Spinal cord (tissue), 10 donors: ENCODE data around the gene NOVA2. TPM values are rescaled to one million over a fixed set of nuclear protein-coding genes. Genes with fewer than 3 reads are reported as not detected.
A peak's percentile ranks its signal among the peaks of the same experiment; 100 is the strongest.

Experiments used
- DNase-seq, 6 donors: peaks; one replicate each; pipeline versions ENCODE4 v3.0.0 to v3.0.0-alpha.2; 2013 to 2015; ENCODE audit warnings: low spot score in 6 of 6, low read depth in 4 of 6
- H3K27ac ChIP-seq: one replicate; pipeline ENCODE4 v1.5.1; 2013; ENCODE audit warnings: low read depth, low read length, control low read depth
- H3K27me3 ChIP-seq: one replicate; pipeline ENCODE4 v1.6.1; 2013; ENCODE audit warnings: low read length; ENCODE audit not compliant: control insufficient read depth, insufficient read depth
- H3K36me3 ChIP-seq: one replicate; pipeline ENCODE4 v1.6.1; 2013; ENCODE audit warnings: low read length; ENCODE audit not compliant: control insufficient read depth, insufficient read depth
- H3K4me1 ChIP-seq: one replicate; pipeline ENCODE4 v1.6.1; 2013; ENCODE audit warnings: low read length; ENCODE audit not compliant: control insufficient read depth, insufficient read depth
- H3K4me3 ChIP-seq: one replicate; pipeline ENCODE4 v1.5.1; 2013; ENCODE audit warnings: low read depth, low read length, control low read depth
- H3K9me3 ChIP-seq: one replicate; pipeline ENCODE4 v1.6.1; 2013; ENCODE audit warnings: low read length; ENCODE audit not compliant: control insufficient read depth, insufficient read depth
- WGBS: methylation state at CpG from one replicate; pipeline ENCODE4 v1.1.5; 2013; ENCODE audit warnings: missing lambda C conversion rate; ENCODE audit not compliant: insufficient coverage; 5-methylcytosine and 5-hydroxymethylcytosine counted together
- long read RNA-seq, 4 donors: transcript quantifications; one replicate each; lab custom pipeline, GENCODE V29; 2026
- polyA plus RNA-seq, 2 donors: library from polyadenylated mRNA; unstranded; fragments of 120-200 nt; gene quantifications; one replicate each; pipeline ENCODE4 v1.2.1, GENCODE V29; 2013; ENCODE audit not compliant: insufficient read length in 2 of 2
- total RNA-seq, 2 donors: library from RNA; depleted of rRNA in 1 of 2; stranded (reverse); fragments of 120-200 nt in 1 of 2; fragments of >200 nt in 1 of 2; gene quantifications; one replicate each; pipeline versions ENCODE4 v1.2.3 to v1.2.4, GENCODE V29; 2013 to 2014
- donor health status: healthy.

The NOVA2 gene, protein sequence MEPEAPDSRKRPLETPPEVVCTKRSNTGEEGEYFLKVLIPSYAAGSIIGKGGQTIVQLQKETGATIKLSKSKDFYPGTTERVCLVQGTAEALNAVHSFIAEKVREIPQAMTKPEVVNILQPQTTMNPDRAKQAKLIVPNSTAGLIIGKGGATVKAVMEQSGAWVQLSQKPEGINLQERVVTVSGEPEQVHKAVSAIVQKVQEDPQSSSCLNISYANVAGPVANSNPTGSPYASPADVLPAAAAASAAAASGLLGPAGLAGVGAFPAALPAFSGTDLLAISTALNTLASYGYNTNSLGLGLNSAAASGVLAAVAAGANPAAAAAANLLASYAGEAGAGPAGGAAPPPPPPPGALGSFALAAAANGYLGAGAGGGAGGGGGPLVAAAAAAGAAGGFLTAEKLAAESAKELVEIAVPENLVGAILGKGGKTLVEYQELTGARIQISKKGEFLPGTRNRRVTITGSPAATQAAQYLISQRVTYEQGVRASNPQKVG
- 1 to 10 TPM; 5.4 to 5.7 TPM for total RNA-seq
- polyA plus RNA-seq = 10 to 100 TPM; 49.3 to 52.4 TPM
- long read RNA-seq, donor 1, full-length matches to known transcripts = 8 of 8 reads
- long read RNA-seq, donor 1, partial matches to known transcripts = 0 of 8 reads
- long read RNA-seq, donor 1, other reads (novel, unspliced or antisense) = 0 of 8 reads
- long read RNA-seq, donor 2, full-length matches to known transcripts = 6 of 6 reads
- long read RNA-seq, donor 2, partial matches to known transcripts = 0 of 6 reads
- long read RNA-seq, donor 2, other reads (novel, unspliced or antisense) = 0 of 6 reads
- long read RNA-seq, donor 3, full-length matches to known transcripts = 15 of 15 reads
- long read RNA-seq, donor 3, partial matches to known transcripts = 0 of 15 reads
- long read RNA-seq, donor 3, other reads (novel, unspliced or antisense) = 0 of 15 reads
- long read RNA-seq, donor 4, full-length matches to known transcripts = 2 of 2 reads
- long read RNA-seq, donor 4, partial matches to known transcripts = 0 of 2 reads
- long read RNA-seq, donor 4, other reads (novel, unspliced or antisense) = 0 of 2 reads

DNA sequence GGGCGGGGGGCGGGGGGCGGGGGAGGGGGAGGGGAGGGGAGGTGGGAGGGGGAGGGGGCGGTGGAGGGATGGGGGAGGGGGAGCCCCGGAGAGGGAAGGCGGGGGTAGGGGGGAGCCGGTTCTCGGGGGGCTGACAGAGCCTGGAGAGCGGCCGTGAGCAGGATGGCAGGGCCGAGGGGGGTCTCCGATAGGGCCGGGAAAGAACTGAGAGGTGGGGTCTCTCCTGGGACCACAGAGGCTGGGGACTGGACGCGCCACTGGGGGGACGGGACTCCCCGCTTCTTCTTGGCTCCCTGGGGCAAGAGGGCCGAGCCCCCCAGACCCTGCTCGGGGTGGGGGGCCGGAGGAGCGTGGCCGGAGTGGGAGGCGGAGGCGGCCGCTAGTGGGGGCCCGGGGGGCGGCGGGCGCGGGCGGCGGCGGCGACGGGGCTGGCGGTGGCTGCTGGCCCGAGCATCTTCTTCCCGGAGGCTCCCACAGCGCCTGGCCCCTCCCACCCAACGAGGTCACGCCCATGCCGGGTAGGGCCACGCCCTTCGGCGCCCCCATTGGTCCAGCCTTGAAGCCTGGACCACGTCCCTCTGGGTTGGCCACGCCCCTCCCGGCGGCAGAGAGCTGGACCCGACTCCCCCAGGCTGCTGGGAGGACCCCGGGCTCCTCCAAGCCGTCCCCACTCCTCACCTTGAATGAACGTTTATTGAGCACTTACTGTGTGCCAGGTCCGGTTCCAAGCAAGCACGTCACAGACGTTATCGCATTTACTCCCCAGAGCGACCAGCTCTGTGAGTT lies at the start of gene NOVA2:
TSS of gene NOVA2 (minus strand) at position 313 of the 786 bp plus-strand sequence. CDS start 514 bp downstream, outside the sequence.
- Histone ChIP-seq H3K4me3 (peak within 1 kb of the TSS; percentile 61), H3K27ac (peak within 1 kb of the TSS; percentile 68), H3K9me3 (peaks cover 1% of the 10 kb centered on the region), H3K4me1 (peaks cover 47% of the 10 kb centered on the region), H3K27me3 (no peaks in the 10 kb centered on the region), H3K36me3 (peaks cover 15% of the 10 kb centered on the region)
- DNase-seq = peak in 5 of 6 donors; percentile 84 to 98 (median 90)
- under 1% methylated on average over 53 of the region's 58 CpGs for WGBS

DNA sequence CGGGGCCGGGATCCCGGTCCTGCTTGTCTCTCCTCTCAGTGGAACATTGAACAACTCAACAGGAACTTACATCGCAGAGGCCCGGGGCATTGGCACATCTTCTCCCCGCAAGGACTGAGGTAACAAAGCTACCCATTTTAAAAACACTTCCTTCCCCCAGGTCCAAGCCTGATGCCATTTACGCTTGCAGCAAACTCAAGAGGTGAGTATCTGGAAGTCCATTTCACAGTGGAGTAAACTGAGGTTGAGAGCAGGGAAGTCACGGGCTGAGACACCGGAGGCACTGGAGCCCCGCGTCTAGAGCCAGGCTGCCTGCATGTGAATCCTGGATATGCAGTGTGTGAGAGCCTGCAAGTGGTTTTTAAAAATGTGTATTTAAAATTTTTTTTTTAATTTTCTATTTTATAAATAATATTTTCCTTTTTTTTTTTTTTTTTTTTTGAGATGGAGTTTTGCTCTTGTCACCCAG lies 49.7 kb upstream of the NOVA2 start:
- Histone ChIP-seq H3K36me3 (peaks cover 39% of the 10 kb centered on the region), H3K27ac (no peak overlapping the region), H3K9me3 (no peaks in the 10 kb centered on the region), H3K27me3 (peaks cover 20% of the 10 kb centered on the region), H3K4me1 (peaks cover 10% of the 10 kb centered on the region), H3K4me3 (no peak overlapping the region)
- WGBS = 55% methylated on average over 5 of the region's 11 CpGs
- no peak for DNase-seq

DNA sequence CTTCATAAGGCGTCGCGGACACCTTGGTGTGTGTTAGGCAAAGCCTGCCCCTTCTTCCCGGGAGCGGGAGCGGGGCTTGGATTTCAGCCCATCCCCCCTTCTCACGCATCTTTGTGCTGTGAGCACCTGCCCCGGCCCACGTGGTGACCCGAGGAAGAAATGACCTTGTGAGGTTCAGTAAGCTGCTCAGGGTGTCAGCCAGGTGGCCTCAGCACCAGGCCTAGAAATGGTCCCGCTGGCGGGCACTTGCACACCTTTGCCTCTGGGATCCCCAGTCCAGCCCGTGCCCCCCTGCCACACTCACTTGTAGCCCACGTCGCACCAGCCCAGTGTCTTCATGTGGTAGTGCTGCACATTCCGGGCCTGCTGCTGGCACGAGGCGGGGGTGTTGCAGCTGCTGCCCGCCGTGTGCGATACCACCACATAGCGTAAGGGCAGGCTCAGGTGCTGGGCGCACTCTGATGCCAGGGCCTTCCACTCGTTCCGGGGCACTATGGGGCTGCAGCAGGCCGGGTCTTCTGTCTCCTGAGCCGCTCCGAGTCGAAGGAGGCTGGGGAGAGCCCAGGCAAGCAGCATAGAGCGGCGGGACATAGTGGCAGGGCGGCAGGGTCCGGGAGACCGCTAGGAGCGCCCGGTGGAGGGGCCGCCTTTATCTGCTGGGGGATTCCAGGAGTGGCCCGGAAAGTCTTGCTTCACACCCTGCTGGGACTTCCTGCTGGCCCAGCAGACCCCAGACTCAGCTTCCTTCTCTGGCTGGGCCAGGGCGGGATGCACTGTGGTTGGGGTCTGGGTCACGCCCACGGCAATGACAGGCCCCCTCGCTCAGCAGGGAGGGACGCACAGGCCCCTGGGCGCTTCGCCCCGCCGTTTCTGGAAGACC lies 49.0 kb upstream of the NOVA2 start, which contains the start of gene PGLYRP1:
TSS of gene PGLYRP1 (minus strand) at position 623 of the 880 bp plus-strand sequence. CDS start at position 591, 32 bp downstream.
- peaks cover 20% of the 10 kb centered on the region for H3K27me3 ChIP-seq
- 35% methylated on average over 47 of the region's 47 CpGs for WGBS
- DNase-seq = peak in 1 of 6 donors; percentile 3

DNA sequence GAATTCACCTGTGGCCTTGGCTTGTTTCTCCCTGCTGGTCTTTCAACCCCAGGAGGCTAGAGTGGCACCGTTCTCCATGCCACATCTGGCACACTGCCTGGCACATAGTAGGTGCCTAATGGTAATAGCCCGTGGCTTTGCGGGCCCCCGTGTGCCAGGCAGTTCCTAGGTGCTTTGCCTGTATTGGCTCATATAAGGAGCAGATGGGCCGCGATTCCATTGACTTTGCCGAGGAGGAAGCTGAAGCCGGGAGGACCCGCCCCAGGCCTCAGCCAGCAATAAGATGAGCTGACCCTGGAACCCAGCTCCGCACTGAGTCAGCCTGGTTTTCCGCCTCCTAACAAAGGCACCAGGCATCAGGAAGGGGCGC lies 48.4 kb upstream of the NOVA2 start:
- peaks cover 52% of the 10 kb centered on the region for H3K36me3 ChIP-seq
- peaks cover 20% of the 10 kb centered on the region for H3K27me3 ChIP-seq
- H3K9me3 ChIP-seq = no peaks in the 10 kb centered on the region
- H3K4me1 ChIP-seq = peaks cover 11% of the 10 kb centered on the region
- no peak for DNase-seq
- H3K27ac ChIP-seq = no peak overlapping the region
- 51% methylated on average over 12 of the region's 12 CpGs for WGBS
- H3K4me3 ChIP-seq = no peak overlapping the region

More for the DNA sequence above, 49.0 kb upstream of the NOVA2 start, which contains the start of gene PGLYRP1:
- H3K9me3 ChIP-seq = no peaks in the 10 kb centered on the region
- peaks cover 10% of the 10 kb centered on the region for H3K4me1 ChIP-seq
- H3K36me3 ChIP-seq = peaks cover 46% of the 10 kb centered on the region
- no peak within 1 kb of the TSS for H3K27ac ChIP-seq
- H3K4me3 ChIP-seq = no peak within 1 kb of the TSS

DNA sequence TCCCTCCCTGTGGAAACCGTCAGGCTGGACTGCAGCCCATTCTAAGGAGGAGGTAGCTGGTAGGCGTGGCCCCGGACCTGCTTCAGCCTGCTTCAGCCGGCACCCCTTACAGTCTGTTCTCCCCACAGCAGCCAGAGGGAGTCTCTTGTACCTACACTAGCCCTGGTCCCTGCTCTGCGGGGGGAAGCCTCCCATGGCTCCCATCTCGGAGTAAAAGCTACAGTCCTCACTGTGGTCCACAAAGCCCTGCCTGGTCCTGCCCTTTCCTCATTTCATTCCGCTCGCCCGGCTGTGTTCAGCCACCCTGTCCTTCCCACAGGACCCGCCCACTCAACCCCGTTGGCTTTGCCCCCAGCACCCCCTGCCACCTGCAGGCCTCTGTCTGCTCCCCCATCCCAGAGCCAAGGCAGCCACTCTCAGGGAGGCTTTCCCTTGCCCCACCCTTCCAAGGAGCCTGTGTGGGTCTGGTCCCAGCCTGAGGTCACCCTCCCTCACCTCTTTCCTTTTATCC lies 47.9 kb upstream of the NOVA2 start:
- DNase-seq = no peak
- H3K27ac ChIP-seq = no peak overlapping the region
- 68% methylated on average over 11 of the region's 11 CpGs for WGBS

DNA sequence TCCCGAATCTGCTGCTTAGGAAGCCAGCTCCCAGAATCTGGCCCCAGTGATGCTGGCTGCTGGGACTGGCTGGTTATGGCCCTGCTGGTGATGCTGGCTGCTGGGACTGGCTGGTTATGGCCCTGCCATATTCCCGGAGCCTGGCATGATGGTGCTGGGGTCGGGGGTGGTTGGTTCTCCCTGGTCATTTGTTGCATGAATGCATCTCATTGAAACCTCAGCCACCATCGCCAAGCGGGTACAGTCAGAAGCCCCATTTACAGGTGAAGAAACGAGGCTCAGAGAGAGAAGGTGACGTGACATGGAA lies 47.1 kb upstream of the NOVA2 start:
- no peaks in the 10 kb centered on the region for H3K9me3 ChIP-seq
- DNase-seq = no peak
- WGBS = 86% methylated on average over 7 of the region's 7 CpGs
- H3K36me3 ChIP-seq = peaks cover 59% of the 10 kb centered on the region
- no peak overlapping the region for H3K27ac ChIP-seq
- H3K4me1 ChIP-seq = peaks cover 21% of the 10 kb centered on the region
- peaks cover 26% of the 10 kb centered on the region for H3K27me3 ChIP-seq
- no peak overlapping the region for H3K4me3 ChIP-seq

More for the DNA sequence above, 47.9 kb upstream of the NOVA2 start:
- no peak overlapping the region for H3K4me3 ChIP-seq
- peaks cover 14% of the 10 kb centered on the region for H3K4me1 ChIP-seq
- no peaks in the 10 kb centered on the region for H3K9me3 ChIP-seq
- H3K36me3 ChIP-seq = peaks cover 55% of the 10 kb centered on the region
- peaks cover 20% of the 10 kb centered on the region for H3K27me3 ChIP-seq

DNA sequence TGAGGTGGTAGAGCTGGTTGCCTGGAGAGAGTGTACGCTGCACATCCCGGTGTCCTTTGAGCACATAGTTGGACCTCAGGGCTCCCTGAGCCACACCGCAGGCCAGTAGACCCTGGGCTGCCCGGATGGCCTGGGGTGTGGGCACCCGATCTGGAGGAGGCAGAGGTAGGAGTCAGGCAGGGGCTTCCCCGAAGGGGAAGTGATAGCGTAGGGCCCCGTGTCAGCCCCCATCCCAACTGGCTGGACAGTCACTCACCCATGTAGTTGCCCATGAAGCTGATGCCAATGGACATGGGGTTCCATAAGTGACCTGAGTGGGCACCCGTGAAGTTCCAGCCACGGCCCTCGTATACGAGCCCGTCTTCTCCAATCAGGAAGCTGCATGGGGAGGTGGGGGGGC lies 45.6 kb upstream of the NOVA2 start:
- Histone ChIP-seq H3K36me3 (peaks cover 59% of the 10 kb centered on the region), H3K4me3 (no peak overlapping the region), H3K9me3 (no peaks in the 10 kb centered on the region), H3K27ac (no peak overlapping the region), H3K4me1 (peaks cover 33% of the 10 kb centered on the region), H3K27me3 (peaks cover 35% of the 10 kb centered on the region)
- WGBS = 97% methylated on average over 8 of the region's 13 CpGs
- no peak for DNase-seq

DNA sequence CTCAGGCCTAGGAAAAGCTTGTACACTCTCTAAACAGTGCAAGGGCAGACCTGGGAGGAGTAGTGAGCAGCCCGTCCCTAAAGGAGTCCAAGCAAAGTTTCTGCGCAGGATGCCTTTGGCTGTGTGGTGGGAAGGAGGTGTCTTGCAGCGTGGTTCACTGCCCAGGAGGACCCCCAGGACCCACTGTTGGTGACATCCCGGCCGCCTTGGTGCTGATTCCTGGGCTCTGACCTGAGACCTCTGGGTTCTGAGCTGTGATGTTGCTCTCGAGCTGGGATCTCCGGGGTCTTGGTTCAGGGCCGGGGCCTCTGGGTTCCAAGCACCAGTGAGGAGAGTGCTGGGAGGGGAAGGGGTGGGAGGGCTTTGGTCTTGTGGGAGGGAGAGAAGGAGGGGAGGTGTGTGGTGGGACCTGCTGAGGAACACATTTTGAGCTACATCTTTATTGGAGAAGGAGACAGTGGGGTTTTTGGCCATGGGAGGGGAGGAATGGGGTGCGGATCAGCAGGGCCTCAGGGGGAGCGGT lies 45.1 kb upstream of the NOVA2 start:
- WGBS = 90% methylated on average over 10 of the region's 10 CpGs
- H3K36me3 ChIP-seq = peaks cover 59% of the 10 kb centered on the region
- H3K9me3 ChIP-seq = no peaks in the 10 kb centered on the region
- peaks cover 38% of the 10 kb centered on the region for H3K27me3 ChIP-seq
- H3K4me3 ChIP-seq = no peak overlapping the region
- no peak overlapping the region for H3K27ac ChIP-seq
- no peak for DNase-seq
- H3K4me1 ChIP-seq = peaks cover 33% of the 10 kb centered on the region
